ENCODE results near the gene EDAR. TPM values are rescaled to one million over a fixed set of nuclear protein-coding genes. Genes with fewer than 3 reads are reported as not detected.

Gene EDAR
- total RNA-seq, 2 donors from 2014 or later, result not detected

- Mint-ChIP-seq H3K27ac (no peak overlapping the region), H3K4me1 (peaks cover 3% of the 10 kb centered on the region), H3K27me3 (ENCODE audit: insufficient read depth) (no peaks in the 10 kb centered on the region), H3K4me3 (no peak overlapping the region), H3K9me3 (no peaks in the 10 kb centered on the region), H3K36me3 (ENCODE audit: low read depth) (no peaks in the 10 kb centered on the region)
- Histone ChIP-seq H3K27ac (ENCODE audit: low read depth, low read length) (no peak overlapping the region), H3K9ac (ENCODE audit: extremely low read depth, low read length, poor library complexity, severe bottlenecking) (no peak overlapping the region), H3K4me1 (ENCODE audit: control insufficient read depth, insufficient read depth, low read length) (no peaks in the 10 kb centered on the region), H3K27me3 (ENCODE audit: control insufficient read depth, insufficient read depth, low read length, poor library complexity, severe bottlenecking) (no peaks in the 10 kb centered on the region), H3K9me3 (ENCODE audit: control insufficient read depth, low read length) (no peaks in the 10 kb centered on the region), H3K4me3 (ENCODE audit: low read length) (no peak overlapping the region), H3K36me3 (ENCODE audit: control insufficient read depth, insufficient read depth, low read length) (no peaks in the 10 kb centered on the region)
- WGBS, 2 experiments (ENCODE audit: insufficient coverage in 1 of 2, insufficient read length in 1 of 2), result 92 to 93% methylated on average over 5 to 6 of the region's 6 CpGs
- no peak for DNase-seq
- no peak for TF ChIP-seq CTCF (conservative IDR thresholded peaks at IDR 0.05)
Observed at GRCh38 chr2:108994178-108994577, 5.2 kb upstream of the EDAR start.

GRCh38 chr2:108993095-108993937 is 4.3 kb upstream of the EDAR start:
- peaks cover 5% of the 10 kb centered on the region for H3K27me3 ChIP-seq (ENCODE audit: control insufficient read depth, insufficient read depth, low read length, poor library complexity, severe bottlenecking)
- Mint-ChIP-seq H3K27ac (no peak overlapping the region), H3K4me3 (no peak overlapping the region), H3K4me1 (peaks cover 1% of the 10 kb centered on the region), H3K36me3 (ENCODE audit: low read depth) (no peaks in the 10 kb centered on the region), H3K27me3 (ENCODE audit: insufficient read depth) (peaks cover 7% of the 10 kb centered on the region), H3K9me3 (no peaks in the 10 kb centered on the region)
- no peaks in the 10 kb centered on the region for H3K9me3 ChIP-seq (ENCODE audit: control insufficient read depth, low read length)
- no peak overlapping the region for H3K4me3 ChIP-seq (ENCODE audit: low read length)
- H3K36me3 ChIP-seq (ENCODE audit: control insufficient read depth, insufficient read depth, low read length), result no peaks in the 10 kb centered on the region
- DNase-seq, result no peak
- H3K27ac ChIP-seq (ENCODE audit: low read depth, low read length), result no peak overlapping the region
- WGBS, 2 experiments (ENCODE audit: insufficient coverage in 1 of 2, insufficient read length in 1 of 2), result 88 to 94% methylated on average over 3 to 8 of the region's 8 CpGs
- TF ChIP-seq CTCF (conservative IDR thresholded peaks at IDR 0.05), result no peak
- H3K4me1 ChIP-seq (ENCODE audit: control insufficient read depth, insufficient read depth, low read length), result no peaks in the 10 kb centered on the region
- no peak overlapping the region for H3K9ac ChIP-seq (ENCODE audit: extremely low read depth, low read length, poor library complexity, severe bottlenecking)

- 93 to 95% methylated on average over 12 to 19 of the region's 19 CpGs for whole genome bisulfite sequencing, 2 experiments (ENCODE audit: insufficient coverage in 1 of 2, insufficient read length in 1 of 2)
- no peaks in the 10 kb centered on the region for H3K4me1 ChIP-seq (ENCODE audit: control insufficient read depth, insufficient read depth, low read length)
- H3K4me3 ChIP-seq (ENCODE audit: low read length), result no peak overlapping the region
- Mint-ChIP-seq H3K4me1 (peaks cover 10% of the 10 kb centered on the region), H3K27me3 (ENCODE audit: insufficient read depth) (peaks cover 20% of the 10 kb centered on the region), H3K9me3 (no peaks in the 10 kb centered on the region), H3K27ac (no peak overlapping the region), H3K36me3 (ENCODE audit: low read depth) (no peaks in the 10 kb centered on the region), H3K4me3 (no peak overlapping the region)
- no peak overlapping the region for H3K27ac ChIP-seq (ENCODE audit: low read depth, low read length)
- H3K27me3 ChIP-seq (ENCODE audit: control insufficient read depth, insufficient read depth, low read length, poor library complexity, severe bottlenecking), result peaks cover 11% of the 10 kb centered on the region
- H3K9ac ChIP-seq (ENCODE audit: extremely low read depth, low read length, poor library complexity, severe bottlenecking), result no peak overlapping the region
- H3K9me3 ChIP-seq (ENCODE audit: control insufficient read depth, low read length), result no peaks in the 10 kb centered on the region
- H3K36me3 ChIP-seq (ENCODE audit: control insufficient read depth, insufficient read depth, low read length), result no peaks in the 10 kb centered on the region
- TF ChIP-seq CTCF (conservative IDR thresholded peaks at IDR 0.05), result no peak
- DNase-seq, result no peak
Observed at GRCh38 chr2:108988076-108988795, 784 bp downstream of the EDAR start.
